Breast epithelium (tissue), 4 donors: ENCODE results near the gene TSNAX. TPM values are rescaled to one million over a fixed set of nuclear protein-coding genes. Genes with fewer than 3 reads are reported as not detected.

Experiments used
- DNase-seq, 2 donors: peaks; one replicate each; pipeline ENCODE4 v3.0.0-alpha.2; 2019; ENCODE audit warnings: low spot score in 2 of 2
- H3K27ac ChIP-seq, 2 donors: fragments of 200-600 bp; sonication (generic) in 1 of 2; one replicate each; pipeline ENCODE4 v1.5.1; 2016 to 2019; ENCODE audit warnings: mild to moderate bottlenecking in 1 of 2
- H3K27me3 ChIP-seq, 2 donors: fragments of 200-600 bp; sonication (generic) in 1 of 2; one replicate each; pipeline versions ENCODE4 v1.5.1 to v1.6.0; 2017 to 2019; ENCODE audit warnings: control low read depth in 1 of 2, mild to moderate bottlenecking in 1 of 2
- H3K36me3 ChIP-seq: fragments of 200-600 bp; one replicate; pipeline ENCODE4 v1.5.1; 2019
- H3K4me1 ChIP-seq, 2 donors: fragments of 200-600 bp; sonication (generic); one replicate each; pipeline ENCODE4 v1.5.1; 2016 to 2019; ENCODE audit warnings: control low read depth in 1 of 2
- H3K4me3 ChIP-seq, 3 donors: fragments of 200-600 bp; sonication (generic); 1 replicate in 2 of 3; 2 replicates in 1 of 3; pipeline ENCODE4 v1.5.1; 2016 to 2019; ENCODE audit warnings: mild to moderate bottlenecking in 3 of 3, moderate library complexity in 2 of 3
- H3K9me3 ChIP-seq, 2 donors: fragments of 200-600 bp; sonication (generic) in 1 of 2; one replicate each; pipeline ENCODE4 v1.5.1; 2016 to 2019; ENCODE audit warnings: control low read depth in 1 of 2
- POLR2A ChIP-seq: fragments of 450-650 bp; IDR thresholded peaks from one replicate; pipeline ENCODE4 v1.6.1; 2016; ENCODE audit warnings: antibody characterized with exemption, mild to moderate bottlenecking, moderate library complexity
- POLR2AphosphoS5 ChIP-seq, 3 donors: sonication (generic); formaldehyde crosslinking; IDR thresholded peaks; one replicate each; pipeline ENCODE4 v1.6.1; 2017; ENCODE audit warnings: antibody characterized with exemption in 3 of 3
- intact Hi-C: fragments of 100-400 bp; cut with DNase I; formaldehyde crosslinking; loops from one replicate; pipeline ENCODE4 v1.15.1; 2023; ENCODE audit warnings: low total_unique reads
- total RNA-seq, 3 donors: library from RNA; depleted of rRNA; stranded (reverse); fragments of >200 nt; gene quantifications; one replicate each; pipeline ENCODE4 v1.1.0, GENCODE V29; 2016
- TF ChIP-seq, protein P1 (sequence below), 3 donors: fragments of 450-650 bp; IDR thresholded peaks; one replicate each; pipeline ENCODE4 v1.5.1; 2016 to 2017; ENCODE audit warnings: antibody characterized with exemption in 3 of 3, mild to moderate bottlenecking in 3 of 3, moderate library complexity in 3 of 3

TSNAX gene
- total RNA-seq, 3 donors from 2014 or later, result 26.9 to 35.6 (median 28.2) TPM

- TF ChIP-seq POLR2A, result no peak
- TF ChIP-seq POLR2AphosphoS5 (IDR thresholded peaks at IDR 0.05), result no peak
- TF ChIP-seq, protein P1, sequence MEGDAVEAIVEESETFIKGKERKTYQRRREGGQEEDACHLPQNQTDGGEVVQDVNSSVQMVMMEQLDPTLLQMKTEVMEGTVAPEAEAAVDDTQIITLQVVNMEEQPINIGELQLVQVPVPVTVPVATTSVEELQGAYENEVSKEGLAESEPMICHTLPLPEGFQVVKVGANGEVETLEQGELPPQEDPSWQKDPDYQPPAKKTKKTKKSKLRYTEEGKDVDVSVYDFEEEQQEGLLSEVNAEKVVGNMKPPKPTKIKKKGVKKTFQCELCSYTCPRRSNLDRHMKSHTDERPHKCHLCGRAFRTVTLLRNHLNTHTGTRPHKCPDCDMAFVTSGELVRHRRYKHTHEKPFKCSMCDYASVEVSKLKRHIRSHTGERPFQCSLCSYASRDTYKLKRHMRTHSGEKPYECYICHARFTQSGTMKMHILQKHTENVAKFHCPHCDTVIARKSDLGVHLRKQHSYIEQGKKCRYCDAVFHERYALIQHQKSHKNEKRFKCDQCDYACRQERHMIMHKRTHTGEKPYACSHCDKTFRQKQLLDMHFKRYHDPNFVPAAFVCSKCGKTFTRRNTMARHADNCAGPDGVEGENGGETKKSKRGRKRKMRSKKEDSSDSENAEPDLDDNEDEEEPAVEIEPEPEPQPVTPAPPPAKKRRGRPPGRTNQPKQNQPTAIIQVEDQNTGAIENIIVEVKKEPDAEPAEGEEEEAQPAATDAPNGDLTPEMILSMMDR (IDR thresholded peaks at IDR 0.05), result no peak
- Histone ChIP-seq H3K4me1 (no peaks in the 10 kb centered on the region), H3K36me3 (no peaks in the 10 kb centered on the region), H3K4me3 (no peak overlapping the region), H3K27ac (no peak overlapping the region), H3K9me3 (no peaks in the 10 kb centered on the region), H3K27me3 (no peaks in the 10 kb centered on the region)
- no peak for DNase-seq
- intact Hi-C loops, result no loop called here
These were observed 54.9 kb downstream of the TSNAX start for GRCh38 chr1:231583376-231583775.

DNA sequence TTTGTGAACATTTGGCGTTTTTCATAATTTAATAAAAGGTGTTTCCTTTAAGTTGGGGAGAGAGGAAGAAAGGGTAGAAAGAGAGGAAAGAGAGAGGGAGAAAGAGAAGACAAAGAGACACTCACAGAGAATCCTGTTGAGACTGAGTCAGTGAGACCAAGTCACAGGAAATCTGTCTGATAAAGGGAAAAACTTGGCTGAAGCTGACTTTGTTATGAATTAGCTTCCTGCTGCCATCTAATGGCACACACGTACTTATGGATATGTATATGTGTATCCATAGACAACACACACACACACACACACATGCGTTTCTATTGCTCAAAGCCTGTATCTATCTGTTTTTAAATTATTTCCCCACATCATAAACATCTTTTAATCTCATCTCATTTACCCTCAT is 55.6 kb downstream of the TSNAX start:
- DNase-seq, result no peak
- Histone ChIP-seq H3K27ac (no peak overlapping the region), H3K4me3 (no peak overlapping the region), H3K9me3 (no peaks in the 10 kb centered on the region), H3K4me1 (no peaks in the 10 kb centered on the region), H3K36me3 (no peaks in the 10 kb centered on the region), H3K27me3 (no peaks in the 10 kb centered on the region)
- TF ChIP-seq POLR2AphosphoS5 (IDR thresholded peaks at IDR 0.05), result no peak
- TF ChIP-seq POLR2A, result no peak
- TF ChIP-seq, protein P1 (IDR thresholded peaks at IDR 0.05), result no peak
- intact Hi-C loops, result no loop called here

GRCh38 chr1:231584921-231585320 is 56.5 kb downstream of the TSNAX start:
- Histone ChIP-seq H3K9me3 (no peaks in the 10 kb centered on the region), H3K27me3 (no peaks in the 10 kb centered on the region), H3K4me3 (no peak overlapping the region), H3K27ac (no peak overlapping the region), H3K36me3 (no peaks in the 10 kb centered on the region), H3K4me1 (no peaks in the 10 kb centered on the region)
- no peak for DNase-seq
- intact Hi-C loops, result no loop called here
- TF ChIP-seq POLR2AphosphoS5 (IDR thresholded peaks at IDR 0.05) (no peak), POLR2A (no peak)

GRCh38 chr1:231590453-231591198 is 62.2 kb downstream of the TSNAX start:
- no peaks in the 10 kb centered on the region for H3K36me3 ChIP-seq
- DNase-seq, result no peak

DNA sequence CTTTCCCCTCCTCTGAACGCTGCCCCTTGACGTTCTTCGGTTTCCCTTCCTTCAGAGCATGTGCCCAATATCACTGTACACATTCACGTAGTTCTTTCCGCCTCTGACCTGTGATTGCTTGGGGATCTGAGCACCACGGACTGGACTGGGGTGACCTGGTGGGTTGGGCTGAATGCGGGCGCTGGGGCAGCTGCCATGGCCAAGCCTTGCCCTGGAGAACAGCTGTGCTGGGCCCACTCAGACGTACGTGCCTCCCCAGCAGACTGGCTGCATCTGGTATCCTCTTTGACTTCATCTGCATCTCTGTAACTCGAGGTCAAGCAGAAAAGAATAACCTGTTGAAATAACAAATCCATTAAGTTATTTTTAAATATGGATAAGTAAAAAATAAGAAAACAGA is 63.0 kb downstream of the TSNAX start:
- no peaks in the 10 kb centered on the region for H3K9me3 ChIP-seq
- intact Hi-C loops, result loop anchor here (10.0 kb wide), 1 partner anchor 237 kb away; no protein-coding TSS in a partner anchor
- no peak for DNase-seq
- H3K27me3 ChIP-seq, result no peaks in the 10 kb centered on the region
- no peaks in the 10 kb centered on the region for H3K4me1 ChIP-seq
- no peak overlapping the region for H3K4me3 ChIP-seq
- no peaks in the 10 kb centered on the region for H3K36me3 ChIP-seq
- TF ChIP-seq POLR2AphosphoS5 (IDR thresholded peaks at IDR 0.05) (no peak), POLR2A (no peak)
- TF ChIP-seq, protein P1 (IDR thresholded peaks at IDR 0.05), result no peak
- H3K27ac ChIP-seq, result no peak overlapping the region

More at GRCh38 chr1:231590453-231591198, 62.2 kb downstream of the TSNAX start:
- Histone ChIP-seq H3K4me1 (no peaks in the 10 kb centered on the region), H3K27ac (no peak overlapping the region), H3K4me3 (no peak overlapping the region), H3K27me3 (no peaks in the 10 kb centered on the region), H3K9me3 (no peaks in the 10 kb centered on the region)
- TF ChIP-seq POLR2AphosphoS5 (IDR thresholded peaks at IDR 0.05), result no peak
- no peak for TF ChIP-seq POLR2A
- TF ChIP-seq, protein P1 (IDR thresholded peaks at IDR 0.05), result peak in 2 of 3 donors; percentile 50 to 51
- intact Hi-C loops, result loop anchor here (10.0 kb wide), 1 partner anchor 236 kb away; no protein-coding TSS in a partner anchor
